Measurements from ENCODE around the gene ENO4. TPM values are rescaled to one million over a fixed set of nuclear protein-coding genes. Genes with fewer than 3 reads are reported as not detected.
A peak's percentile ranks its signal among the peaks of the same experiment; 100 is the strongest.

Gene ENO4
- total and polyA plus RNA-seq, 9 of the 15 experiments (the other 6 are each of a cell fraction or from before 2014, with no cell fraction given) = 0.07 TPM; not detected in 8

- CTCF ChIA-PET (ENCODE audit: low intra/inter-chr PET ratio) = no interaction called here
These were observed 1.0 kb upstream of the ENO4 start for GRCh38 chr10:116848032-116848943.

DNA sequence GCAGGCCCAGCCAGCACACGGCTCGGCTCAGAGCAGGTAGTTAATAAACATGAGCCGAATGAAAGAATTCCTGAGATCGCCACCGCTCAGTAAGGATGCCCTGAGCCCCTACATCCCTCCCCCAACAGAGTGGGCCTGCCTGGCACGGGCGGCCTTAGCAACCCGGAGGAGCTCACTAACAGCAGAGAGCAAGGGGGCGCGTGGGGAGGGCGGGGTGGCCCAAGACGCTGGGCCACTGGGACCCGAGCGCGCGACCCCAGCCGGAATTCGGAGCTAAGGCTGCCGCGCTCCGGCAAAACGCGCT, 403 bp upstream of the ENO4 start:
- ChIA-PET CTCF (ENCODE audit: low intra/inter-chr PET ratio) (no interaction called here), POLR2A (interaction anchor here (0.6 kb wide), 1 partner anchor 13 kb away, joined by 3 read pairs; no protein-coding TSS in a partner anchor)
- Histone ChIP-seq H3K9me3 (replicated peaks; ENCODE audit: control insufficient read depth, insufficient read depth, low read depth, low read length) (no peaks in the 10 kb centered on the region), H3K27ac (ENCODE audit: extremely low read depth, low read depth, low read length) (no peak overlapping the region), H3K4me2 (ENCODE audit: insufficient read depth, low read length) (no peak overlapping the region), H3K79me2 (ENCODE audit: control insufficient read depth, insufficient read depth, low read length) (no peaks in the 10 kb centered on the region), H3K4me1 (replicated peaks in 1 of 2; ENCODE audit: control insufficient read depth in 2 of 2, insufficient read depth in 2 of 2, low read length in 2 of 2) (peaks cover 0 to 3% of the 10 kb centered on the region in 2 experiments; a peak in 2 of 5 replicates), H3K9me1 (ENCODE audit: control insufficient read depth, insufficient read depth, low read length) (no peaks in the 10 kb centered on the region), H3K4me3 (no peak overlapping the region), H2AFZ (ENCODE audit: low read depth, low read length) (no peak overlapping the region), H4K20me1 (replicated peaks; ENCODE audit: control insufficient read depth, insufficient read depth, low read length) (no peaks in the 10 kb centered on the region; the same call in 1 of the 2 replicates), H3K27me3 (ENCODE audit: control insufficient read depth in 2 of 2, insufficient read depth in 2 of 2, low read length in 2 of 2) (peaks cover 7 to 42% of the 10 kb centered on the region in 2 experiments), H3K36me3 (ENCODE audit: control insufficient read depth, insufficient read depth, low read length) (no peaks in the 10 kb centered on the region), H3K9ac (ENCODE audit: insufficient read depth in 1 of 2, low read depth in 2 of 2, low read length in 2 of 2) (no peak overlapping the region)
- DNase-seq (ENCODE audit: extremely low read depth in 1 of 4, low spot score in 3 of 4) = no peak
- no peak for FAIRE-seq
- intact Hi-C loops (cut with micrococcal nuclease) = no loop called here
- 0% methylated on average over 6 of the region's 23 CpGs for WGBS (ENCODE audit: insufficient coverage, low coverage, missing lambda C conversion rate)
- ATAC-seq = no peak
- in situ Hi-C loops (cut with MboI) = no loop called here
- TF ChIP-seq BHLHE40 (IDR thresholded peaks at IDR 0.05; ENCODE audit: low read length) (no peak), CC2D1A (IDR thresholded peaks at IDR 0.05) (no peak), ZBED1 (IDR thresholded peaks at IDR 0.05) (no peak), HSF4 (CRISPR knock-in tag; IDR thresholded peaks at IDR 0.05; ENCODE audit: borderline replicate concordance) (no peak)
- no TSS peak for BruUV-seq (replicated peaks)

More at GRCh38 chr10:116848032-116848943, 1.0 kb upstream of the ENO4 start:
- Histone ChIP-seq H3K9ac (ENCODE audit: insufficient read depth in 1 of 2, low read depth in 2 of 2, low read length in 2 of 2) (no peak overlapping the region), H2AFZ (ENCODE audit: low read depth, low read length) (no peak overlapping the region), H3K36me3 (ENCODE audit: control insufficient read depth, insufficient read depth, low read length) (no peaks in the 10 kb centered on the region), H3K4me2 (ENCODE audit: insufficient read depth, low read length) (no peak overlapping the region), H3K4me3 (no peak overlapping the region), H3K9me3 (replicated peaks; ENCODE audit: control insufficient read depth, insufficient read depth, low read depth, low read length) (no peaks in the 10 kb centered on the region), H3K9me1 (ENCODE audit: control insufficient read depth, insufficient read depth, low read length) (no peaks in the 10 kb centered on the region), H3K79me2 (ENCODE audit: control insufficient read depth, insufficient read depth, low read length) (no peaks in the 10 kb centered on the region), H4K20me1 (replicated peaks; ENCODE audit: control insufficient read depth, insufficient read depth, low read length) (no peaks in the 10 kb centered on the region; the same call in 1 of the 2 replicates), H3K4me1 (replicated peaks in 1 of 2; ENCODE audit: control insufficient read depth in 2 of 2, insufficient read depth in 2 of 2, low read length in 2 of 2) (peaks cover 0 to 3% of the 10 kb centered on the region in 2 experiments; a peak in 2 of 5 replicates), H3K27ac (ENCODE audit: extremely low read depth, low read depth, low read length) (no peak overlapping the region), H3K27me3 (ENCODE audit: control insufficient read depth in 2 of 2, insufficient read depth in 2 of 2, low read length in 2 of 2) (peaks cover 7 to 42% of the 10 kb centered on the region in 2 experiments)
- TF ChIP-seq ZFP36 (IDR thresholded peaks at IDR 0.05; ENCODE audit: low read depth, low read length, partially characterized antibody) (no peak), SPI1 (IDR thresholded peaks at IDR 0.05; ENCODE audit: borderline replicate concordance, low read depth, low read length) (peak; percentile 92), NCOA6 (IDR thresholded peaks at IDR 0.05) (no peak)
- BruUV-seq (replicated peaks) = no TSS peak
- POLR2A ChIA-PET = interaction anchor here (0.6 kb wide), 1 partner anchor 12 kb away, joined by 3 read pairs; no protein-coding TSS in a partner anchor
- WGBS (ENCODE audit: insufficient coverage, low coverage, missing lambda C conversion rate) = 4% methylated on average over 16 of the region's 17 CpGs
- DNase-seq (ENCODE audit: extremely low read depth in 1 of 4, low spot score in 3 of 4) = no peak
- intact Hi-C loops (cut with micrococcal nuclease) (no loop called here), in situ Hi-C loops (cut with MboI) (no loop called here)
- no peak for FAIRE-seq
- no peak for ATAC-seq
